HG02970 (cell line): ENCODE results near the gene DVL2.

Experiments used
- ATAC-seq: cut with Tn5 transposase; IDR thresholded peaks from one replicate; pipeline ENCODE4 v1.9.1; 2021; ENCODE audit warnings: mild to moderate bottlenecking, moderate library complexity, moderate number of reproducible peaks; ENCODE audit not compliant: unreplicated experiment, low FRiP score

The DVL2 gene

DNA sequence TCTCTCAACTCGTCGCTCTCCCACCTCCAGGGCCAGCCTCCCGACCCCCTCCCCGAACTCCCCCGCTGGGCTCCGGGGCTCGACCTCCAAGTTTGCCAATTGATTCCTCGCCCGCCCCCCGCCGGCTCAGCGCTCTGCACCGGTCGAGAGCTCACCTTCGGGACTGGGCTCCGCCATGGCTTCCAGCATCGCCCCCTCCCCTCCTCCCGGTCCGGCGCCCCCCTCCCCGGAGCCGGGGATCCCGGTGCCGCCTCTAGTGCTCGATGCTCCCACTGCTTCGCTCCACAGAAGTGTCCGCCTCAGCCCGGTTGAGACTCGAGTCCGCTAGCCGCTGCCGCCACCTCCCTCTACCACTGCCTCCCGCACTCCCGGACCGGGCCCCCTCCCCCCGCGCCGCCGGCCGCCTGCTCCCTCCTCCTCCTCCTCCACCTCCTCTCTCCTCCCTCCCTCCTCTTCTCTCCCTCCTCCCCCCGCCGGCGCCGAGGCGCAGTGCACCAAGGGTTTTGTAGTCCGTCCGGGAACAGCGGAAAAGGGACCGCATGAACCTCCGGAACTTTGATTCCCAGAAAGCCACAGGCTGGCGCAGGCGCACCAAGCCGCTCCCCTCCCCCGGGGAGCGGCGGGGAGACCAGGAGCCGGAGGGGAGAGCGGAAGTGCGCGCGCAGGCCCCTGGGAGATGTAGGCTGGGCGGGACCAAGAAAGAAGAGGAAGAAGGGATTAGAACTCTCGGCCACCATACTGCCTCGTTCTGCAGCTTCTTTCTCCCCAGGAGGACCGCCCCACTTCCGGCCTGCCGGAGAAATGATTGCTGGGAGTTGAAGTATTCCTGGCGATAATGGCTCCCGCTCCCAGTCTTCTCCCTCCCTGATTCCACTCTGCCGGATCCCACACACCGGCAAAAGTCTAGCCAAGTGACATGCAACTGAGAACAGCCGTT is 5.0 kb upstream of the DVL2 start, which contains the start of gene PHF23:
PHF23 (minus strand) TSS at position 367 of the 937 bp plus-strand sequence; CDS start at position 189, 178 bp downstream.
- ATAC-seq, result peak; percentile 61

- no peak for ATAC-seq
Measured at GRCh38 chr17:7238420-7239090, 4.2 kb upstream of the DVL2 start.

DNA sequence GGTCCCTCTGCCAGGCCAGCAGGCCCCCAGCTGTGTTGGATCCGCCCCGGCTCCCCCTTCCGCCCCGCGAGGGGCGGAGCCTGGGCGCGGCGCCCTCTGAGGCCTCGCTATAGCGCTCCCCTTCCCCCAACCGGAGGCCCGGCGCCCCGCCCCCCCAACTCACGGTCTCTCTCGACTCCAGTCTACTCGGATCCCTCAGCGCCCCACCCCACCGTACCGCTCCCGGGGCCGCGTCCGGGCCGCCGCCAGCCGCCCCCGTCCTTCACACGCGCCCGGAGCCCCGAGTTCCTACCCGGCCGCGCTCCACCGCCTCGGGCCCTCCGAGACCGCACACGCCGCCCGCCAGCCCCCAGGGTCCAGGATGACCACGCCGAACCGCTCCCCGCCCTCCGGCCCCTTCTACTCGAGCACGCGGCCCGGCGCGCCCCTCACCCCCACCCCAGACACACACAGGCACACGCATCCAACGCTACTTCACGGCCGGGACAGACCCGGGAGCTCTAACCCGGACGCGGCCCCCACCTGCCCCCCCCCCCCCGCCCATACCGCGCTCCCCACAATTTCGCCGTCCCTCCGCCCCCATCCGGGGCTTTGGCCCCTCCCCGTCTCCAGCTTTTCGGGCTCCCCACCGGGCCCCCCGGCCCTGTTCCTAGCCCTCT is 3.6 kb upstream of the DVL2 start:
- ATAC-seq, result no peak

GRCh38 chr17:7237266-7237760 is 3.0 kb upstream of the DVL2 start:
- ATAC-seq, result no peak

DNA sequence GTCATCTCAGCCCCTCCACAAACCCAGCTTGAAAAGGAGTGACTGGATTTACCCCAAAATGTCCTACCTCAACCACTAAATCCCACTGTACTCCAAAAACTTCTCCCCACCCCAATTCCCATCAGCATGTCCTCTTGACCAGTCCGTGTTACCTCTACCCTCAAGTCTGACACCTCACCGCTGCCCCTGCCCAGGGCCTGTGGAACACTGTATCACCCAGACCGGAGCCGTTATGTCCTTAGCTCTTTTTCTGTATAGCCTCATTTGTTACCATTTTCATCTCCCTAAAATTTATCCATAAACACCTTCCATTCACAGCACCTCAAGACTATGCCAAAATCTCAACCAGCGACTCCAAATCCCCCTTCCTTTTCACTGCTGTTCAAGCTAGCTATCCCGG is 2.5 kb upstream of the DVL2 start:
- ATAC-seq, result no peak

- ATAC-seq, result no peak
Measured at GRCh38 chr17:7235693-7236665, 1.7 kb upstream of the DVL2 start.

GRCh38 chr17:7233701-7234082 is 625 bp downstream of the DVL2 start:
- ATAC-seq, result no peak

- no peak for ATAC-seq
Measured at GRCh38 chr17:7232114-7232513, 2.2 kb downstream of the DVL2 start.

DNA sequence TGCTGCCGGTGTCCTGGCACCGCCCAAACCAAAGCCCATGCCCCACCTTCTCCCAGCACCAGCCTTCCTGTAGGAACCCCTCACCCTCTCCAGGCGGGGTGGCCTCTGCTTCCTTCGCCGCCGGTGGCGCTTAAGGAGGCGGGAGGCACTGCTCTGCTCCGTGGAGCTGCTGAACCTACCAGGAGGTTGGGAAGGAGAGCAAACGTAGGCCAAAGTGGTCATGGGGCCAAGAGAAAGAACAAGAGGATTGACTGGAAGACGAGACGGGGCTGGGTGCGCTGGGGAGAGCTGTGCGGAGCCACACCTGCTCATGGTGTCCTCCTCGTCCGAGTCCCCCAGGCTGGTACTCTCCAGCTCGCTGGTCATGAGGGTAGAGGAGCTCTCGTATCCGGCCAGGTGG is 4.8 kb downstream of the DVL2 start:
- ATAC-seq, result no peak

DNA sequence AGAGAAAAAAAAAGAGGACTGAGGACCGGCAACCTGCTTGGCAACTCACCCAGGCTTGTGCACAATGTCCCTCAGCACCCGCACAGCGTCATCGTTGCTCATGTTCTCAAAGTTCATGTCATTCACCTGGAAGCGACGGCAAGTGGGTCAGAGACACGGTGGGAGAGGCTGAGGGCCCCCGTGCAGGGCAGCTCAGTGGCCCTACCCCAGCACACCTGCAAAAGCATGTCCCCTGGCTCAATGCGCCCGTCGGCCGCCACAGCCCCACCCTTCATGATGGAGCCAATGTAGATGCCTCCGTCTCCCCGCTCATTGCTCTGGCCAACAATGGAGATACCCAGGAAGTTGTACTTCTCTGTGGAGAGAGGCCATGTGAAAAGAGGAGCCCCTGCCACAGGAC is 5.4 kb downstream of the DVL2 start:
- no peak for ATAC-seq

DNA sequence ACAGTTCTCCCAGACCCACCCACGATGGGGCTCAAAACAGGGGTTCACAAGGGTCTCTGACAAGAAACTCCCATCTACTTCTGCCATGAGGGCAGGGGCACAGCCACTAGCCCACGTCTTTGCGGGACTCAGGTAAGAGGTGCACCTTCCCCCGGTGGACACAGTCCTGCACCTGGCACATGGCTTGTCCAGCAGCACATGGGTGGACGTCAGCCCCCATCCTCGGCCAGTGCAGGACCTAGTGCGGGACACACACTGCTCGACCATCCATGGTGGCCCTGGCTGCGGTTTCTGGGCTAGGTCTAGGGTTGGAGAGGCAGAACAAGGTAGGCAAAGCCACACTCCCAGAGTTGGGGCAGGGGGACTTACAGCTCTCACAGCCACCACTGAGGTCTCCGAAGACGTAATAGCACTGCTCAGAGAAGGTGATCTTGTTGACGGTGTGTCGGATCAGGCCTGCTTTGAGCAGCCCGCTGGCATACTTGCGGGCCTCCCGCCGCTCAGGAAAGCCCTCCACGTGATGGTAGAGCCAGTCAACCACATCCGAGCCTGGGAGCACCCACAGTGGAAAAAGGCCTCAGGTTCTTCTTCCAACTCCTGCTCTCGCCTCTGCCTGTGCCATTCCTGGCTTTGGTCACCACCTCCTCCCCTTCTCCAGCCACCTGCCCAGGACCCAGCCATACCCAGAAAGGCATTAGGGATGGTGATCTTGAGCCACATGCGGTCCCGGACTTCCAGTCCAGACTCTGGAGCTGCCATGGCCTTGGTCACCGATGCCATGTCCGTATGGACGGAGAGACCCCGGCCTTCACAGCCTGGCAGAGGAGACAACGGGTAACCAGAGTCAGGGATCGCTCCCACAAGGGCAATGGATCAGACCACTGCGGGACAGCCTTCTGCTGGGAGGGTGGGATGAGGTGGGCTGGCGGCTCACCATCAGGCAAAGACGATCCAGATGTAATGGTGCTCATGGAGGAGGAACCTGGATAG is 7.3 kb downstream of the DVL2 start:
- ATAC-seq, result no peak

GRCh38 chr17:7225711-7226331 is 8.5 kb downstream of the DVL2 start:
- ATAC-seq, result no peak

GRCh38 chr17:7224661-7225111 is 9.6 kb downstream of the DVL2 start:
- ATAC-seq, result no peak

- ATAC-seq, result no peak
Measured at GRCh38 chr17:7224110-7224509, 10.2 kb downstream of the DVL2 start.

- no peak for ATAC-seq
Measured at GRCh38 chr17:7223375-7223774, 10.9 kb downstream of the DVL2 start.

GRCh38 chr17:7222972-7223292 is 11.4 kb downstream of the DVL2 start:
- no peak for ATAC-seq

GRCh38 chr17:7222093-7222971 is 12.0 kb downstream of the DVL2 start:
- ATAC-seq, result no peak
